Stomach (tissue), 9 donors: ENCODE measurements around the gene ZFP42. TPM values are rescaled to one million over a fixed set of nuclear protein-coding genes. Genes with fewer than 3 reads are reported as not detected.
"Not testable (repeated sequence)": the region's sequence is repeated elsewhere in the genome, so short reads cannot be mapped to it uniquely, and the experiment has no call there.

ENCODE experiments used
- DNase-seq, 2 donors: peaks; one replicate each; pipeline versions ENCODE4 v3.0.0 to v3.0.0-alpha.2; 2013 to 2019
- H3K27ac ChIP-seq, 5 donors: fragments of 200-600 bp in 4 of 5; sonication (generic) in 4 of 5; one replicate each; pipeline ENCODE4 v1.5.1; 2013 to 2019; ENCODE audit warnings: mild to moderate bottlenecking in 1 of 5, moderate library complexity in 1 of 5
- H3K27me3 ChIP-seq, 3 donors: fragments of 200-600 bp; sonication (generic); one replicate each; pipeline ENCODE4 v1.5.1; 2017 to 2019; ENCODE audit warnings: mixed run types in 1 of 3
- H3K36me3 ChIP-seq, 4 donors: fragments of 200-600 bp; sonication (generic); 1 replicate in 3 of 4; 2 replicates in 1 of 4; pipeline ENCODE4 v1.5.1; 2016 to 2019
- H3K4me1 ChIP-seq, 4 donors: fragments of 200-600 bp; sonication (generic); one replicate each; pipeline ENCODE4 v1.5.1; 2016 to 2019
- H3K4me3 ChIP-seq, 4 donors: fragments of 200-600 bp; sonication (generic) in 3 of 4; one replicate each; pipeline ENCODE4 v1.5.1; 2016 to 2019; ENCODE audit warnings: mild to moderate bottlenecking in 1 of 4
- H3K9me3 ChIP-seq, 4 donors: fragments of 200-600 bp; sonication (generic); one replicate each; pipeline ENCODE4 v1.5.1; 2016 to 2019
- EP300 ChIP-seq: sonication (generic); formaldehyde crosslinking; IDR thresholded peaks from one replicate; pipeline ENCODE4 v1.6.1; 2017; ENCODE audit warnings: antibody characterized with exemption
- POLR2A ChIP-seq, 4 donors: fragments of 450-650 bp; IDR thresholded peaks; one replicate each; pipeline ENCODE4 v1.6.1; 2016; ENCODE audit warnings: antibody characterized with exemption in 4 of 4, control low read depth in 2 of 4, mild to moderate bottlenecking in 1 of 4, moderate library complexity in 1 of 4
- POLR2AphosphoS5 ChIP-seq, 3 donors: sonication (generic); formaldehyde crosslinking; IDR thresholded peaks; one replicate each; pipeline ENCODE4 v1.6.1; 2016; ENCODE audit warnings: antibody characterized with exemption in 3 of 3
- WGBS, 5 donors: extraction: QIAGEN DNeasy Blood & Tissue Kit in 3 of 5; methylation state at CpG; one replicate each; pipeline versions ENCODE4 v1.1.5 to v1.1.7; 2013 to 2018; 5-methylcytosine and 5-hydroxymethylcytosine counted together
- intact Hi-C: fragments of 100-400 bp; cut with DNase I; formaldehyde crosslinking; loops from one replicate; pipeline ENCODE4 v1.15.1; 2023; ENCODE audit warnings: low total_unique reads
- polyA plus RNA-seq, 3 donors: library from polyadenylated mRNA; stranded (reverse); fragments of 200-250 nt; gene quantifications; one replicate each; pipeline ENCODE4 v1.2.3, GENCODE V29; 2013
- total RNA-seq, 5 donors: library from RNA; depleted of rRNA; stranded (reverse); fragments of >200 nt; gene quantifications; one replicate each; pipeline versions ENCODE4 v1.1.0 to v1.2.3, GENCODE V29; 2014 to 2016
- TF ChIP-seq, protein P1 (sequence below), 7 experiments: fragments of 450-650 bp in 4 of 7; fragments of 200-600 bp in 3 of 7; sonication (generic) in 3 of 7; IDR thresholded peaks; one replicate each; pipeline ENCODE4 v1.5.1; 2016 to 2019; ENCODE audit warnings: antibody characterized with exemption in 7 of 7, control low read depth in 2 of 7, mild to moderate bottlenecking in 1 of 7
- donor health status: healthy with polysubstance abuse.
- donor health status: Bipolar disorder and iron deficiency.
- donor health status: healthy.

ZFP42 gene
- total and polyA plus RNA-seq, 8 donors = 0.37 TPM; not detected in 7

DNA sequence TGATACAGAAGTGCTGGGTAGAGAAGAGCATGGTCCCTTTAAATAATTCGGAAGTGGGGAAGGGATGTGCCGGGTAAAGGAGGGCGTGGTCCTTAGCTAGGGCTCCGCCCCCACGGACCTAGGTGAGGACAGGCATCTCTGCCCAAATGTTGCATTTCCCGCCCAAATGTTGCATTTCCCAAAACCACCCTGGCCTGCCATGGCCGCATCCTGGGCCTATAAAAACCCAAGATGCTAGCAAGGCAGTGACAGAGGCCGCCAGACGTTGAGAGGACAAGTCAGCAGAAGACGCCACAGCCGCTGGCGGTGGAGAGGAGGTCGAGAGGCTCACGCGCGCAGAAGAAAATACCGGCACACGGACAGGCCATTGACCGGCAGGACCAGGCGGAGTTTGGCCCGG, 46.1 kb downstream of the ZFP42 start:
- H3K27me3 ChIP-seq = no peaks in the 10 kb centered on the region
- WGBS, 5 donors = 76 to 93% (median 82%) methylated on average over 20 to 21 of the region's 21 CpGs
- TF ChIP-seq POLR2A (IDR thresholded peaks at IDR 0.05) (no peak), EP300 (no peak), POLR2AphosphoS5 (IDR thresholded peaks at IDR 0.05) (no peak)
- TF ChIP-seq, protein P1, sequence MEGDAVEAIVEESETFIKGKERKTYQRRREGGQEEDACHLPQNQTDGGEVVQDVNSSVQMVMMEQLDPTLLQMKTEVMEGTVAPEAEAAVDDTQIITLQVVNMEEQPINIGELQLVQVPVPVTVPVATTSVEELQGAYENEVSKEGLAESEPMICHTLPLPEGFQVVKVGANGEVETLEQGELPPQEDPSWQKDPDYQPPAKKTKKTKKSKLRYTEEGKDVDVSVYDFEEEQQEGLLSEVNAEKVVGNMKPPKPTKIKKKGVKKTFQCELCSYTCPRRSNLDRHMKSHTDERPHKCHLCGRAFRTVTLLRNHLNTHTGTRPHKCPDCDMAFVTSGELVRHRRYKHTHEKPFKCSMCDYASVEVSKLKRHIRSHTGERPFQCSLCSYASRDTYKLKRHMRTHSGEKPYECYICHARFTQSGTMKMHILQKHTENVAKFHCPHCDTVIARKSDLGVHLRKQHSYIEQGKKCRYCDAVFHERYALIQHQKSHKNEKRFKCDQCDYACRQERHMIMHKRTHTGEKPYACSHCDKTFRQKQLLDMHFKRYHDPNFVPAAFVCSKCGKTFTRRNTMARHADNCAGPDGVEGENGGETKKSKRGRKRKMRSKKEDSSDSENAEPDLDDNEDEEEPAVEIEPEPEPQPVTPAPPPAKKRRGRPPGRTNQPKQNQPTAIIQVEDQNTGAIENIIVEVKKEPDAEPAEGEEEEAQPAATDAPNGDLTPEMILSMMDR (IDR thresholded peaks at IDR 0.05) = no peak
- H3K36me3 ChIP-seq = no peaks in the 10 kb centered on the region
- peaks cover 0 to 15% (median 13%) of the 10 kb centered on the region in 4 donors for H3K9me3 ChIP-seq
- no peak overlapping the region for H3K4me3 ChIP-seq
- intact Hi-C loops = no loop called here
- no peak overlapping the region for H3K27ac ChIP-seq
- no peaks in the 10 kb centered on the region for H3K4me1 ChIP-seq
- DNase-seq = no peak

DNA sequence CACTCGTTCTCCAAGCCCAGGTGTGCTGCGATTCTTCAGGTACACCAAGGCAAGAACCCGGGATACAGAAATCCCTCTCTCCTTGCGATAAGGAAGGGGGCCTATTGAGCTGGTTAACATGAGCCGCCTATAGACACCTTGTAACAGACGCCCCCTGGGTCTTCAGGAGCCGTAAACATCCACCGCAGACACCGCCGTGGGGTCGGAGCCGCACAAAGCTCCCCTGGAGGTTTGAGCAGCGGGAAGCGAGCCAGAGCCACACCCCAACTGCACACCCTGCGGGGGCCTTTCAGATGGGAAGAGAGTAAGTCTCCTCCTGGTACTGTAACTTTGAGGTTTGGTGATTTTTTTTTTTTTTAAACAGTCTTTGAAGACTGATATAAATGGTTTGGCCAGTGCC, 46.6 kb downstream of the ZFP42 start:
- 52 to 84% (median 71%) methylated on average over 10 to 15 of the region's 15 CpGs for WGBS, 5 donors
- TF ChIP-seq POLR2AphosphoS5 (IDR thresholded peaks at IDR 0.05) (no peak), EP300 (no peak), POLR2A (IDR thresholded peaks at IDR 0.05) (no peak)
- H3K36me3 ChIP-seq = no peaks in the 10 kb centered on the region
- intact Hi-C loops = no loop called here
- H3K27me3 ChIP-seq = no peaks in the 10 kb centered on the region
- no peak for DNase-seq
- no peak overlapping the region for H3K4me3 ChIP-seq
- no peaks in the 10 kb centered on the region for H3K4me1 ChIP-seq
- H3K27ac ChIP-seq = no peak overlapping the region
- peaks cover 0 to 15% (median 13%) of the 10 kb centered on the region in 4 donors for H3K9me3 ChIP-seq

DNA sequence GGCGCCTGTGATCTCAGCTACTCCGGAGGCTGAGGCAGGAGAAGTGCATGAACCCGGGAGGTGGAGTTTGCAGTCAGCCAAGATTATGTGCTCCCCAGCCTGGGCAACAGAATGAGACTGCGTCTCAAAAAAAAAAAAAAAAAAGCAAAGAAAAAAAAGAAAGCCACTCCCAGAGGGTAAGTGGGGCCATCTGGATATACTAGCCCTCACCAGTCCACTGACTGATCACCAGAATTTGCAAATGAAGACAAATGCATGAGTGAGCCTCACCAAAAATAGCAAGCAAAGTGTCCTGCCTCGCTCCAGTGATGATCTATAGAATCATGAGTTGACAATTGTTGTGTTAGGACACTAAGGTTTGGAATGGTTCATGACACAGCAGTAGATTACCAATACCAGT, 47.6 kb downstream of the ZFP42 start:
- H3K27me3 ChIP-seq = no peaks in the 10 kb centered on the region
- no peak overlapping the region for H3K27ac ChIP-seq
- 77 to 94% (median 89%) methylated on average over 2 to 5 of the region's 5 CpGs for WGBS, 5 donors
- DNase-seq = no peak
- peaks cover 0 to 15% (median 13%) of the 10 kb centered on the region in 4 donors for H3K9me3 ChIP-seq
- no peaks in the 10 kb centered on the region for H3K36me3 ChIP-seq
- intact Hi-C loops = no loop called here
- no peak overlapping the region for H3K4me3 ChIP-seq
- TF ChIP-seq EP300 = no peak
- no peak for TF ChIP-seq POLR2AphosphoS5 (IDR thresholded peaks at IDR 0.05)
- TF ChIP-seq POLR2A (IDR thresholded peaks at IDR 0.05) = no peak
- TF ChIP-seq, protein P1 (IDR thresholded peaks at IDR 0.05) = no peak
- H3K4me1 ChIP-seq = no peaks in the 10 kb centered on the region

DNA sequence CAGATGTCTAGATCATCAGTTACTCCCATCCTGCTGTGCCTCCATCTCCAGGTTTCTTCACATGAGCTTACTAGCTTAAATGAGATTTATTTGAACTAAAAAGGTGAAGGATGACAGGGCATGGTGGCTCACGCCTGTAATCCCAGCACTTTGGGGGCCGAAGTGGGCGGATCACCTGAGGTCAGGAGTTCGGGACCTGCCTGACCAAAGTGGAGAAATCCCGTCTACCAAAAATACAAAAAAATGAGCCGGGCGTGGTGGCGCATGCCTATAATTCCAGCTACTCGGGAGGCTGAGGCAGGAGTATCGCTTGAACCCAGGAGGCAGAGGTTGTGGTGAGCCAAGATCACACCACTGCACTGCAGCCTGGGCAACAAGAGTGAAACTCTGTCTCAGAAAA, 49.9 kb downstream of the ZFP42 start:
- H3K27me3 ChIP-seq, H3K27ac ChIP-seq, H3K4me1 ChIP-seq, DNase-seq, H3K36me3 ChIP-seq, intact Hi-C loops, H3K4me3 ChIP-seq: not testable (repeated sequence)
- peaks cover 0 to 15% (median 13%) of the 10 kb centered on the region in 4 donors for H3K9me3 ChIP-seq
- 89 to 94% (median 93%) methylated on average over 10 of the region's 10 CpGs for WGBS, 5 donors

DNA sequence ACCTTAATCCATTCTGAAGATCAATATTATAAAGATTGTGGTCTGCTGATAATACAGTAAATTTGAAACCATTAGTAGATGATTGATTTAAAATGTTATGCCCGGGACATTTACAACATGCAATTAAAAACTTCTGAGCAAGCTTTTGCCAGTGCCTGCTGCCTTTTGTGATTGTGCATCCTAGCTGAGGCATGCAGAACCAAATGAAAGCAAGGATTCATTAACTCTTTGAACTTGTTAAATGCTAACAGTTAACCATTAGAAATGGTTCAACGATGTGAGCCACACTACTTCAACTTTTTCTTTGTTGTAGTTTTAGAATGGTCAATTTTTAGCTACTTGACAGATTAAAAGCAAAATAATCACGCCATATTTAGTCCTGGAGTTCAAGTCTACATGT, 51.1 kb downstream of the ZFP42 start:
- H3K4me3 ChIP-seq = no peak overlapping the region
- DNase-seq = no peak
- H3K36me3 ChIP-seq = no peaks in the 10 kb centered on the region
- TF ChIP-seq POLR2A (IDR thresholded peaks at IDR 0.05) = no peak
- no peak for TF ChIP-seq POLR2AphosphoS5 (IDR thresholded peaks at IDR 0.05)
- TF ChIP-seq, protein P1 (IDR thresholded peaks at IDR 0.05) = no peak
- TF ChIP-seq EP300 = no peak
- intact Hi-C loops = no loop called here
- H3K27ac ChIP-seq = no peak overlapping the region
- H3K4me1 ChIP-seq = no peaks in the 10 kb centered on the region
- H3K27me3 ChIP-seq = no peaks in the 10 kb centered on the region
- peaks cover 0 to 11% (median 6%) of the 10 kb centered on the region in 4 donors for H3K9me3 ChIP-seq
- 48 to 72% (median 65%) methylated on average over 3 of the region's 3 CpGs for WGBS, 5 donors
